HG03064 (cell line): ENCODE results near the gene BLOC1S5.
"Not testable (repeated sequence)": the region's sequence is repeated elsewhere in the genome, so short reads cannot be mapped to it uniquely, and the experiment has no call there.

ENCODE experiments used
- ATAC-seq: cut with Tn5 transposase; IDR thresholded peaks from one replicate; pipeline ENCODE4 v1.9.1; 2021; ENCODE audit warnings: low read depth; ENCODE audit not compliant: unreplicated experiment

BLOC1S5 gene

DNA sequence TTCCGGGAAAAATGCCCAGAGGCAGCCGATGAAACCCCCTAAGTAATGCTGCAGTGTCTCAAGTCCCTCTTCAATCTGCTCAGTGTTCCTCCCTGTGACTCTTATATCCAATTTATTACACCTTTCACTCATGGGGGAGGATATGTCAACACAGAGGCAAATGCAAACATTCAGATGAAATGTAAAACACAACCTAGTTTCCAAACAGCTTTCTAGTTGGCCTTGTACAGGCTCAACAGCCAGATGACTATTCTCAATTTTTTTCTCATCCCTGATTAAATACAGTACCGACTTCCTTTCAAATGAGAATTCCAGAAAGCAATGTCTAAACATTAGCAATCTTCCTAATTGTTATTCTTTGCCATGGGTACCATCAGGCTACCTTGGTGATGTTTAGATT is 65.0 kb downstream of the BLOC1S5 start:
- ATAC-seq = no peak

- ATAC-seq = no peak
These were observed 66.0 kb downstream of the BLOC1S5 start for GRCh38 chr6:7998103-7998725.

GRCh38 chr6:7997286-7997685 is 66.9 kb downstream of the BLOC1S5 start:
- ATAC-seq = no peak

- no peak for ATAC-seq
These were observed 67.6 kb downstream of the BLOC1S5 start for GRCh38 chr6:7996538-7997111.

- ATAC-seq = no peak
These were observed 70.2 kb downstream of the BLOC1S5 start for GRCh38 chr6:7993952-7994351.

- ATAC-seq = no peak
These were observed 70.8 kb downstream of the BLOC1S5 start for GRCh38 chr6:7993399-7993798.

- peak; percentile 79 for ATAC-seq
These were observed 72.0 kb downstream of the BLOC1S5 start for GRCh38 chr6:7992002-7992815.

GRCh38 chr6:7991536-7991935 is 72.7 kb downstream of the BLOC1S5 start:
- ATAC-seq = peak; percentile 26

DNA sequence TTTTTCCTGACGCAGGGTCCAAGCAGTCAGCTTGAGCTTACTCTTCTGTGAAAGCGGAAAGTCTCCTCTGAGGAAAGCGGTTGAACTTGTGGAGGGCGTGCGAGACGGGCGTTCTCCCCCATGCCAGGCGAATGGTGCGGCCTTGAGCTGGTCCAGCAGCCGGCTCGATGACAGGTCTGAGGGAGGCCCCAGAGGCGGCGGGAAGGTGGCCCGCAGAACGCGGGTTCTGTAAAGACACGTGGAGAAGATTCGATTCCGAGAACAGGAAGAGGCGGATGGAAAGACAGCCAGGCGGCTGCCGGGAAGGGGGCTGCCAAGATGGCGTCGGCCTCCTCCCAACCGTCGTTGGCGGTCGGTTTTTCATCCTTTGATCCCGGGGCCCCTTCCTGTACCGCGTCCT is 78.0 kb downstream of the BLOC1S5 start:
- ATAC-seq = no peak

- ATAC-seq = not testable (repeated sequence)
These were observed 80.2 kb downstream of the BLOC1S5 start for GRCh38 chr6:7983967-7984366.

DNA sequence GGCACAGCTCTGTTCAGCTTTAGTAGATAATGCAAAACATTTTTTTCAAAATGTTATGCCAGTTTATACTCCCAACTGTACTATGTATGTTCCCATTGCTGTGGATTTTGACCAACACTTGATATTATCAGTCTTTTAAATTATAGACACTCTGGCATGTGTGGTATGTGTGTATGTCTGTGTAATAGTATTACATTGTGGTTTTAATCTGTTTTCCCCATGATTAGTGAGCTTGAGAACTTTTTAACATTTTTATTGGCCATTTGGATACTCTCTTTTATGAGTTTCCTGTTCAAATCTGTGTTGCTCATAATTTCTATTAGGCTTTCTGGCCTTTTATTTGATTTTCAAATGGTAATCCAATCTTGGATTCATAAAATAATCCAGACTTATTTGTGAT is 84.4 kb downstream of the BLOC1S5 start:
- ATAC-seq = no peak

DNA sequence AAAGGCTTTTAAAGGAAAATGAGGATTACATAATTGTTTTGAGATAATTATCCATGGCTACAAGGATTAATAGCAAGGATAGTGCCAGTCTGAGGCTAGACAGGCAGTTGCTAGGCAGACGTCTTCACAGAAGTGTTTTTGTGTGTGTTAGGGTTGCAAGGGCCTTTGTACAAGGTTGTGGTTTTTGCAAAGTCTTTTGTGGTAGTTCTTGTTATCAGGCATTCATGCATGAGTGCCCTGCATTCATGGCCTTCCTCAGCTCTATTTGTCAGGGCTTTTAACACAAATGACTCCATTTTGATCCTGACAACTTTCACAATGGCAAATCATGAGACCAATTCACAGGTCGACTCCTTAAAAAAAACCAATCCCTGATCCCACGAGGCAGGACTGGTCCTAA is 85.5 kb downstream of the BLOC1S5 start:
- no peak for ATAC-seq

- no peak for ATAC-seq
These were observed 87.6 kb downstream of the BLOC1S5 start for GRCh38 chr6:7976485-7977056.

DNA sequence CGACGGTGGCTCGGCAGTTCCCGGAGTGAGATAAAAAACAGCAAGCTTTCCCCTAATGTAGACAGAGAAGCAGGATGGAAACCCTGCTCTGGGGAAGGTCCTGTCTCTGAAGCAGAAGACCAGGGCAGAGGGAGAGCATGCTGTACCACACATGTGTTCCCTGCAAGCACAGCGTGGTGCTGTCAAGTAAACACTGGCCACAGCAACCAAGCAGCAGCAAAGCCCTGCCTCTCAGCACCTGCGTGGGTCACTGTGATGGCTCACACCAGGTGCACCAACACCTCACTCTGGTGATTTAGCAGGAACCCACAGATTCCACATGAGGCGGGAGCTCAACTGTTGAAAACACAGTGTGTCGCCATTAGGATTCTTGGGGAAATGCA is 88.4 kb downstream of the BLOC1S5 start:
- ATAC-seq = no peak

GRCh38 chr6:7974938-7975763 is 89.0 kb downstream of the BLOC1S5 start:
- ATAC-seq = no peak

GRCh38 chr6:7974565-7974937 is 89.6 kb downstream of the BLOC1S5 start:
- ATAC-seq = no peak

DNA sequence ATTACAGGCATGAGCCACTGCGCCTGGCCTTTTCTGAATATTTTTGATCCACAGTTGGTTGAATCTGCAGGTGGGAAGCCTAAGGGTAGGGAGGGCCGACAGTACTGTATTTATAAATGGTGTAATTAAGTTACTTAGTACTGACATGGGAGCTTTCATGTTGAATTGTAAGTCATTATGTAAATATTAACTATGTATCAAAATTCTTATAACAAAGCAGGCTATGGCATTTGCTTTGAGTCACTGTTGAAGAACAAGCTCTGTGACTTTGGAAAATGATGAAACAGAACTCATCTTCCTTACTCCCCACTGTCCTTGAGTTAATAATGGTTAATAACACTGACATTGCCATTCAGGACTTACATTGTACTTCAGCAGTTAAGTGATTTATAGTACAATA is 90.6 kb downstream of the BLOC1S5 start:
- no peak for ATAC-seq

GRCh38 chr6:7971499-7971898 is 92.7 kb downstream of the BLOC1S5 start:
- ATAC-seq = no peak

DNA sequence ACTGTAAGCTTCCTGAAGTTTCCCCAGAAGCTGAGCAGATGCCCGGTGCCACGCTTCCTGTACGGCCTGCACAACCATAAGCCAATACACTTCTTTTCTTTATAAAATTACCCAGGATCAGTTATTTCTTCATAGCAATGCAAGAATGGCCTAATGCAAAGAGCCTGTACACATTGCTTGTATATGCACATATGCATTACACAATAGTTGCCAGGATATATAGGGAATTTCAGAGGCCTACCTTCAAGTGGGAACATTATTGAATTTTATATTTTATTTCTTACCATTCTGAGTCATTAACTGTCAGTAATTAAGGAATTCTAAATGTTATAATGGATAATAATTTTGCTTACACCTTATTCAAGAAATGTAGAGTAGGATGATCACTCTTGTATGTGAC is 93.6 kb downstream of the BLOC1S5 start:
- no peak for ATAC-seq
